K562 (cell line): ENCODE measurements around the gene LMLN. TPM values are rescaled to one million over a fixed set of nuclear protein-coding genes. Genes with fewer than 3 reads are reported as not detected.

ENCODE experiments used
- ARID2 ChIP-seq: fragments of 450-650 bp; IDR thresholded peaks from 2 replicates; pipeline ENCODE4 v1.6.1; 2017; ENCODE audit warnings: antibody characterized with exemption, mild to moderate bottlenecking
- CEBPB ChIP-seq: fragments of 450-650 bp; IDR thresholded peaks from 2 replicates; pipeline ENCODE4 v1.6.1; 2016; ENCODE audit warnings: missing genetic modification characterization, missing compliant biosample characterization
- ELK3 ChIP-seq: fragments of 450-650 bp; formaldehyde crosslinking; IDR thresholded peaks from 2 replicates; pipeline ENCODE4 v1.4.0; 2020; ENCODE audit warnings: mild to moderate bottlenecking
- FUS ChIP-seq: fragments of 200-400 bp; formaldehyde crosslinking; optimal IDR thresholded peaks from 2 replicates; pipeline ENCODE3; 2017; ENCODE audit warnings: low read depth, low read length
- GTF2E2 ChIP-seq: fragments of 200-800 bp; sonication (Bioruptor generic); IDR thresholded peaks from 2 replicates; pipeline ENCODE4 v1.6.1; 2016; ENCODE audit warnings: missing genetic modification characterization, missing compliant biosample characterization
- HNRNPH1 ChIP-seq: fragments of 200-400 bp; formaldehyde crosslinking; optimal IDR thresholded peaks from 2 replicates; pipeline ENCODE3; 2017; ENCODE audit warnings: low read depth, mild to moderate bottlenecking, low read length, moderate library complexity
- JUN ChIP-seq, 2 experiments: sonication (generic) in 1 of 2; formaldehyde crosslinking in 1 of 2; IDR thresholded peaks; 2 replicates each; pipeline versions ENCODE4 v1.6.1 to v1.8.0; 2012 to 2022; ENCODE audit warnings: borderline replicate concordance in 2 of 2, mild to moderate bottlenecking in 2 of 2, improper control_type of control experiment in 1 of 2, low read depth in 1 of 2, low read length in 1 of 2, missing genetic modification reagents in 1 of 2
- KAT7 ChIP-seq: sonication (generic); formaldehyde crosslinking; IDR thresholded peaks from 2 replicates; pipeline ENCODE4 v1.8.0; 2022; ENCODE audit warnings: missing genetic modification reagents, mild to moderate bottlenecking, borderline replicate concordance
- NONO ChIP-seq, 2 experiments: fragments of 200-400 bp in 1 of 2; fragments of 450-650 bp in 1 of 2; formaldehyde crosslinking in 1 of 2; IDR thresholded peaks; 2 replicates each; pipeline ENCODE4 v1.6.1; 2017; ENCODE audit warnings: low read depth in 2 of 2, mild to moderate bottlenecking in 2 of 2, moderate library complexity in 2 of 2, low read length in 1 of 2
- POLR2H ChIP-seq: IDR thresholded peaks from 2 replicates; pipeline ENCODE4 v1.6.1; 2016; ENCODE audit warnings: missing genetic modification characterization, low read depth, mild to moderate bottlenecking, control low read depth, missing compliant biosample characterization, moderate library complexity
- SNAPC5 ChIP-seq: fragments of 250-450 bp; sonication (Bioruptor Pico); IDR thresholded peaks from 2 replicates; pipeline ENCODE4 v1.8.0; 2021; ENCODE audit warnings: moderate library complexity, mild to moderate bottlenecking, inconsistent platforms
- ZBTB33 ChIP-seq: sonication (generic); formaldehyde crosslinking; IDR thresholded peaks from 2 replicates; pipeline ENCODE4 v1.8.1; 2023; ENCODE audit warnings: mild to moderate bottlenecking, missing genetic modification reagents
- ZFPM2 ChIP-seq: fragments of 250-450 bp; sonication (Bioruptor Pico); IDR thresholded peaks from 2 replicates; pipeline ENCODE4 v1.5.1; 2022; ENCODE audit warnings: mild to moderate bottlenecking
- ZNF609 ChIP-seq: sonication (generic); formaldehyde crosslinking; IDR thresholded peaks from 2 replicates; pipeline ENCODE4 v1.8.1; 2023; ENCODE audit warnings: missing genetic modification reagents, mild to moderate bottlenecking, borderline replicate concordance
- ZNF740 ChIP-seq, 3 experiments: fragments of 200-800 bp in 1 of 3; sonication (Bioruptor generic) in 1 of 3; sonication (generic) in 1 of 3; formaldehyde crosslinking in 1 of 3; IDR thresholded peaks; 2 replicates each; pipeline versions ENCODE4 v1.6.1 to v1.8.0; 2016 to 2022; ENCODE audit warnings: mild to moderate bottlenecking in 2 of 3, missing compliant biosample characterization in 2 of 3, missing genetic modification characterization in 2 of 3, missing genetic modification reagents in 1 of 3
- polyA plus RNA-seq, 8 experiments: library from polyadenylated mRNA; depleted of rRNA in 4 of 8; stranded (reverse) in 5 of 8; unstranded in 3 of 8; fragments of >200 nt; fragmentation: Nextera tagmentation in 2 of 8; fragmentation: Illumina TruSeq in 1 of 8; extraction: Ambion mirVana in 2 of 8; extraction: Trizol in 1 of 8; gene quantifications; 2 replicates each; pipeline versions ENCODE4 v1.2.1 to v1.2.3, GENCODE V29; 2011 to 2014; ENCODE audit warnings: inconsistent platforms in 1 of 8, missing spikeins in 1 of 8
- total RNA-seq, 7 experiments: library from RNA; depleted of rRNA in 6 of 7; stranded (reverse); fragments of >200 nt in 6 of 7; fragmentation: Illumina TruSeq in 2 of 7; extraction: Trizol in 2 of 7; gene quantifications; 2 replicates each; pipeline versions ENCODE4 v1.2.1 to v1.2.3, GENCODE V29; 2011 to 2021; ENCODE audit warnings: low replicate concordance in 1 of 7

LMLN gene
- total and polyA plus RNA-seq, 9 of the 15 experiments (the other 6 are each of a cell fraction or from before 2014, with no cell fraction given) = 2.2 to 15.9 (median 6.9) TPM

- 0 out of 2 replicates have a peak, but pooled peaks have one; percentile 12 for TF ChIP-seq ZNF740 (CRISPR knock-in tag; IDR thresholded peaks at IDR 0.05)
- TF ChIP-seq ZNF740 (tag; IDR thresholded peaks at IDR 0.05) = no peak
- TF ChIP-seq SNAPC5 = no peak
- TF ChIP-seq NONO (IDR thresholded peaks at IDR 0.05; ENCODE audit: low read depth in 2 of 2, low read length in 1 of 2) = peak; percentile 73 to 91
- no peak for TF ChIP-seq ZFPM2 (CRISPR knock-in tag)
- TF ChIP-seq ARID2 = no peak
- TF ChIP-seq KAT7 = peak; percentile 96
- no peak for TF ChIP-seq CEBPB (tag)
- peak; percentile 74; the same call in 1 of the 2 replicates for TF ChIP-seq GTF2E2 (tag)
- TF ChIP-seq ELK3 = no peak
- TF ChIP-seq HNRNPH1 = no peak
- TF ChIP-seq ZBTB33 (CRISPR knock-in tag) = peak; percentile 13; the same call in 1 of the 2 replicates
- no peak for TF ChIP-seq POLR2H (tag)
- TF ChIP-seq ZNF609 = peak; percentile 76; the same call in 1 of the 2 replicates
- peak; percentile 37 for TF ChIP-seq FUS
- TF ChIP-seq JUN (IDR thresholded peaks at IDR 0.05; ENCODE audit: borderline replicate concordance, low read depth, low read length) = peak; percentile 24; the same call in 1 of the 2 replicates
- TF ChIP-seq JUN (CRISPR knock-in tag; IDR thresholded peaks at IDR 0.05; ENCODE audit: borderline replicate concordance) = no peak; the same call in 1 of the 2 replicates
Measured at GRCh38 chr3:198080521-198081384, 120.7 kb downstream of the LMLN start (continued).
